ENCODE results near the gene PRRT1B. TPM values are rescaled to one million over a fixed set of nuclear protein-coding genes. Genes with fewer than 3 reads are reported as not detected.

PRRT1B gene
- total RNA-seq: not detected

GRCh38 chr9:131545003-131545785, at the start of gene PRRT1B:
Gene PRRT1B, plus strand, starts transcription at chr9:131545523. Its CDS starts 93 bp downstream, at chr9:131545616.
- ATAC-seq: no peak
- H3K27me3 Mint-ChIP-seq (ENCODE audit: low read depth): peaks cover 57% of the 10 kb centered on the region
- H3K4me3 Mint-ChIP-seq: no peak within 1 kb of the TSS
- ChIA-PET POLR2A (no interaction called here), CTCF (interaction anchor here (0.7 kb wide), 1 partner anchor 182 kb away, joined by 3 read pairs; no protein-coding TSS in a partner anchor)
- peaks cover 9% of the 10 kb centered on the region for H3K4me1 Mint-ChIP-seq (ENCODE audit: low read depth)
- peaks cover 22% of the 10 kb centered on the region for H3K36me3 Mint-ChIP-seq (ENCODE audit: low read depth)
- H3K27ac Mint-ChIP-seq: no peak within 1 kb of the TSS
- DNase-seq: no peak
- peaks cover 22% of the 10 kb centered on the region for H3K9me3 Mint-ChIP-seq (ENCODE audit: insufficient read depth)

- Mint-ChIP-seq H3K27ac (no peak overlapping the region), H3K4me3 (no peak overlapping the region), H3K27me3 (ENCODE audit: low read depth) (no peaks in the 10 kb centered on the region), H3K9me3 (ENCODE audit: insufficient read depth) (no peaks in the 10 kb centered on the region), H3K4me1 (ENCODE audit: low read depth) (peaks cover 30% of the 10 kb centered on the region), H3K36me3 (ENCODE audit: low read depth) (peaks cover 78% of the 10 kb centered on the region)
- POLR2A ChIA-PET: no interaction called here
- DNase-seq (no peak), ATAC-seq (no peak)
- CTCF ChIA-PET: interaction anchor here (1.0 kb wide), 1 partner anchor 146 kb away, joined by 4 read pairs; no protein-coding TSS in a partner anchor
Observed at GRCh38 chr9:131495785-131496184, 49.5 kb upstream of the PRRT1B start.

- Mint-ChIP-seq H3K4me3 (no peak overlapping the region), H3K27ac (no peak overlapping the region), H3K36me3 (ENCODE audit: low read depth) (peaks cover 73% of the 10 kb centered on the region), H3K9me3 (ENCODE audit: insufficient read depth) (no peaks in the 10 kb centered on the region), H3K4me1 (ENCODE audit: low read depth) (peaks cover 42% of the 10 kb centered on the region), H3K27me3 (ENCODE audit: low read depth) (no peaks in the 10 kb centered on the region)
- ATAC-seq (no peak), DNase-seq (no peak)
- CTCF ChIA-PET: interaction anchor here (1.1 kb wide), 1 partner anchor 17 kb away, joined by 3 read pairs; no protein-coding TSS in a partner anchor
- POLR2A ChIA-PET: no interaction called here
Observed at GRCh38 chr9:131496844-131497405, 48.4 kb upstream of the PRRT1B start.

GRCh38 chr9:131499254-131499767, 46.0 kb upstream of the PRRT1B start:
- POLR2A ChIA-PET: interaction anchor here (0.8 to 1.8 kb wide), 2 partner anchors 25 to 106 kb away, joined by 9 to 12 read pairs; no protein-coding TSS in a partner anchor
- DNase-seq (no peak), ATAC-seq (no peak)
- peaks cover 58% of the 10 kb centered on the region for H3K4me1 Mint-ChIP-seq (ENCODE audit: low read depth)
- no peaks in the 10 kb centered on the region for H3K27me3 Mint-ChIP-seq (ENCODE audit: low read depth)
- H3K4me3 Mint-ChIP-seq: no peak overlapping the region
- CTCF ChIA-PET: interaction anchor here (0.7 to 1.8 kb wide), 8 partner anchors 23 to 163 kb away, joined by 3 to 13 read pairs (median 4); no protein-coding TSS in a partner anchor
- H3K9me3 Mint-ChIP-seq (ENCODE audit: insufficient read depth): no peaks in the 10 kb centered on the region
- peak overlapping the region; percentile 91 for H3K27ac Mint-ChIP-seq
- peaks cover 60% of the 10 kb centered on the region for H3K36me3 Mint-ChIP-seq (ENCODE audit: low read depth)

- Mint-ChIP-seq H3K9me3 (ENCODE audit: insufficient read depth) (no peaks in the 10 kb centered on the region), H3K4me1 (ENCODE audit: low read depth) (peaks cover 64% of the 10 kb centered on the region), H3K27ac (peak overlapping the region; percentile 91), H3K27me3 (ENCODE audit: low read depth) (no peaks in the 10 kb centered on the region), H3K4me3 (peak overlapping the region; percentile 94), H3K36me3 (ENCODE audit: low read depth) (peaks cover 57% of the 10 kb centered on the region)
- POLR2A ChIA-PET: interaction anchor here (0.5 to 1.7 kb wide), 5 partner anchors 10 to 375 kb away, joined by 3 to 6 read pairs (median 4); partner anchors contain the start of gene NUP214
- DNase-seq: peak; percentile 83
- CTCF ChIA-PET: interaction anchor here (0.6 to 1.8 kb wide), 14 partner anchors 24 to 244 kb away, joined by 3 to 13 read pairs (median 4); no protein-coding TSS in a partner anchor
- peak; percentile 57 for ATAC-seq
Observed at GRCh38 chr9:131500377-131500776, 44.9 kb upstream of the PRRT1B start.

GRCh38 chr9:131500939-131501541, 44.3 kb upstream of the PRRT1B start:
- H3K4me1 Mint-ChIP-seq (ENCODE audit: low read depth): peaks cover 64% of the 10 kb centered on the region
- no peaks in the 10 kb centered on the region for H3K27me3 Mint-ChIP-seq (ENCODE audit: low read depth)

GRCh38 chr9:131502781-131503625, 42.3 kb upstream of the PRRT1B start, which contains the start of gene POMT1:
Gene POMT1, plus strand, starts transcription at chr9:131502918. Its CDS starts 1,301 bp downstream, at chr9:131504219.
- ATAC-seq (peak; percentile 67), DNase-seq (peak; percentile 89)
- peak within 1 kb of the TSS; percentile 94 for H3K4me3 Mint-ChIP-seq
- CTCF ChIA-PET: interaction anchor here (0.8 to 1.6 kb wide), 6 partner anchors 25 to 241 kb away, joined by 3 to 6 read pairs (median 3); no protein-coding TSS in a partner anchor
- no peaks in the 10 kb centered on the region for H3K27me3 Mint-ChIP-seq (ENCODE audit: low read depth)
- H3K36me3 Mint-ChIP-seq (ENCODE audit: low read depth): peaks cover 51% of the 10 kb centered on the region
- H3K9me3 Mint-ChIP-seq (ENCODE audit: insufficient read depth): no peaks in the 10 kb centered on the region
- POLR2A ChIA-PET: interaction anchor here (0.7 to 1.3 kb wide), 4 partner anchors 36 to 240 kb away, joined by 3 to 4 read pairs (median 3); no protein-coding TSS in a partner anchor
- H3K27ac Mint-ChIP-seq: peak within 1 kb of the TSS; percentile 83
- peaks cover 61% of the 10 kb centered on the region for H3K4me1 Mint-ChIP-seq (ENCODE audit: low read depth)

More at GRCh38 chr9:131500939-131501541, 44.3 kb upstream of the PRRT1B start:
- ATAC-seq (peak; percentile 55), DNase-seq (peak; percentile 77)
- ChIA-PET POLR2A (interaction anchor here (0.5 to 1.7 kb wide), 5 partner anchors 10 to 376 kb away, joined by 3 to 6 read pairs (median 4); partner anchors contain the start of gene NUP214), CTCF (interaction anchor here (0.7 to 1.8 kb wide), 11 partner anchors 34 to 243 kb away, joined by 3 to 13 read pairs (median 4); no protein-coding TSS in a partner anchor)
- H3K36me3 Mint-ChIP-seq (ENCODE audit: low read depth): peaks cover 53% of the 10 kb centered on the region
- no peaks in the 10 kb centered on the region for H3K9me3 Mint-ChIP-seq (ENCODE audit: insufficient read depth)
- H3K4me3 Mint-ChIP-seq: peak overlapping the region; percentile 94
- H3K27ac Mint-ChIP-seq: peak overlapping the region; percentile 91

GRCh38 chr9:131503626-131504465, 41.5 kb upstream of the PRRT1B start:
- ChIA-PET POLR2A (interaction anchor here (0.8 to 1.3 kb wide), 3 partner anchors 36 to 239 kb away, joined by 3 read pairs; no protein-coding TSS in a partner anchor), CTCF (interaction anchor here (0.8 to 1.6 kb wide), 7 partner anchors 26 to 240 kb away, joined by 3 to 6 read pairs (median 3); no protein-coding TSS in a partner anchor)
- Mint-ChIP-seq H3K4me1 (ENCODE audit: low read depth) (peaks cover 54% of the 10 kb centered on the region), H3K9me3 (ENCODE audit: insufficient read depth) (no peaks in the 10 kb centered on the region), H3K27ac (peak overlapping the region; percentile 83), H3K4me3 (peak overlapping the region; percentile 94), H3K27me3 (ENCODE audit: low read depth) (no peaks in the 10 kb centered on the region), H3K36me3 (ENCODE audit: low read depth) (peaks cover 45% of the 10 kb centered on the region)
- ATAC-seq: peak; percentile 41
- DNase-seq: peak; percentile 79

GRCh38 chr9:131505012-131505411, 40.3 kb upstream of the PRRT1B start:
- Mint-ChIP-seq H3K4me3 (no peak overlapping the region), H3K4me1 (ENCODE audit: low read depth) (peaks cover 42% of the 10 kb centered on the region), H3K9me3 (ENCODE audit: insufficient read depth) (no peaks in the 10 kb centered on the region), H3K27me3 (ENCODE audit: low read depth) (no peaks in the 10 kb centered on the region), H3K36me3 (ENCODE audit: low read depth) (peaks cover 42% of the 10 kb centered on the region), H3K27ac (no peak overlapping the region)
- ChIA-PET CTCF (no interaction called here), POLR2A (no interaction called here)
- no peak for ATAC-seq
- no peak for DNase-seq

- Mint-ChIP-seq H3K4me3 (no peak overlapping the region), H3K9me3 (ENCODE audit: insufficient read depth) (no peaks in the 10 kb centered on the region), H3K36me3 (ENCODE audit: low read depth) (peaks cover 48% of the 10 kb centered on the region), H3K27ac (peak overlapping the region; percentile 2), H3K4me1 (ENCODE audit: low read depth) (no peaks in the 10 kb centered on the region), H3K27me3 (ENCODE audit: low read depth) (no peaks in the 10 kb centered on the region)
- ATAC-seq (no peak), DNase-seq (no peak)
- ChIA-PET POLR2A (no interaction called here), CTCF (interaction anchor here (1.0 kb wide), 1 partner anchor 151 kb away, joined by 3 read pairs; no protein-coding TSS in a partner anchor)
Observed at GRCh38 chr9:131511416-131511815, 33.9 kb upstream of the PRRT1B start.

Measured in activated CD8-positive, alpha-beta T cell treated with anti-CD3 and anti-CD28 coated beads, Interleukin-2, amount 10 ng/mL, durations not matched to agents 7 days and 5 days (primary cell).